OCI-LY1 (cell line): ENCODE data around the gene FAM13C.

ENCODE experiments used
- EZH2 ChIP-seq: fragments of 200-600 bp; sonication (generic), shearing (Covaris generic); IDR thresholded peaks from 2 replicates; pipeline ENCODE4 v1.8.0; 2017; ENCODE audit warnings: borderline replicate concordance, mixed run types, mild to moderate bottlenecking, antibody characterized with exemption, low read length, moderate library complexity, mixed read lengths
- TF ChIP-seq, protein P1 (sequence below): fragments of 200-600 bp; sonication (generic), shearing (Covaris generic); IDR thresholded peaks from 2 replicates; pipeline ENCODE4 v1.5.1; 2017; ENCODE audit warnings: mild to moderate bottlenecking, antibody characterized with exemption, low read length, moderate library complexity, mixed read lengths

DNA sequence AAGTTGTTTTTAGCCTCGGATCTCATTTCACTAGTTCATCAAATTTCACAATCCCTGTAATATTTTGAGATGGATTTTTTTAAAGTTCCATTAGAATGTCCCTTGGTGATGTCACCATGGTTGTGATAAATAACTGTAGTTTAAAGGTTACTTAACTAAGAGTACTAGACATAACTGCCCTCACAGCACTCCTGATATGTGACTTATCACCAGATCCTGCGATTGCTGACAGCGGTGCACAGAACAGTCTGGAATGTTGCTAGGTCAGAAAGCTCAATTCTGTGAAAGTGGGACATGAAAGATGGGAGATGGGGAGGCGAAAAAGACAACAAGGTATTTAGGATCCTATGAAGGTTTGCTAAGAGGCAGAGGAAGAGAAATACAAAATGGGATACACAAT is 40.2 kb downstream of the FAM13C start:
- TF ChIP-seq, protein P1, sequence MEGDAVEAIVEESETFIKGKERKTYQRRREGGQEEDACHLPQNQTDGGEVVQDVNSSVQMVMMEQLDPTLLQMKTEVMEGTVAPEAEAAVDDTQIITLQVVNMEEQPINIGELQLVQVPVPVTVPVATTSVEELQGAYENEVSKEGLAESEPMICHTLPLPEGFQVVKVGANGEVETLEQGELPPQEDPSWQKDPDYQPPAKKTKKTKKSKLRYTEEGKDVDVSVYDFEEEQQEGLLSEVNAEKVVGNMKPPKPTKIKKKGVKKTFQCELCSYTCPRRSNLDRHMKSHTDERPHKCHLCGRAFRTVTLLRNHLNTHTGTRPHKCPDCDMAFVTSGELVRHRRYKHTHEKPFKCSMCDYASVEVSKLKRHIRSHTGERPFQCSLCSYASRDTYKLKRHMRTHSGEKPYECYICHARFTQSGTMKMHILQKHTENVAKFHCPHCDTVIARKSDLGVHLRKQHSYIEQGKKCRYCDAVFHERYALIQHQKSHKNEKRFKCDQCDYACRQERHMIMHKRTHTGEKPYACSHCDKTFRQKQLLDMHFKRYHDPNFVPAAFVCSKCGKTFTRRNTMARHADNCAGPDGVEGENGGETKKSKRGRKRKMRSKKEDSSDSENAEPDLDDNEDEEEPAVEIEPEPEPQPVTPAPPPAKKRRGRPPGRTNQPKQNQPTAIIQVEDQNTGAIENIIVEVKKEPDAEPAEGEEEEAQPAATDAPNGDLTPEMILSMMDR = no peak
- TF ChIP-seq EZH2 = no peak
